HepG2 (cell line): Measurements from ENCODE around the gene RORC. TPM values are rescaled to one million over a fixed set of nuclear protein-coding genes. Genes with fewer than 3 reads are reported as not detected.

Experiments used
- ATAC-seq: fragments of 200-7000 bp; cut with Tn5 transposase; 3 replicates; pipeline ENCODE4 v1.9.1; 2020; ENCODE audit warnings: mild to moderate bottlenecking, moderate library complexity
- BruUV-seq: library from RNA; stranded (reverse); fragments of 400-500 nt; replicated peaks from 2 replicates; lab custom pipeline; 2021; lab: Mats Ljungman, UMichigan
- CTCF ChIA-PET: fragments of 300-600 bp; formaldehyde crosslinking; extraction: SDS; loops from one replicate; lab custom pipeline; 2021; ENCODE audit warnings: low total read pairs, inconsistent platforms, low intra/inter-chr PET ratio; lab: Yijun Ruan, JAX
- POLR2A ChIA-PET: fragments of 350-600 bp; sonication (Branson Sonifier 250); formaldehyde crosslinking; loops from one replicate; lab custom pipeline; 2020; ENCODE audit warnings: antibody characterized with exemption, inconsistent platforms; lab: Yijun Ruan, JAX
- DNase-seq: peaks from one replicate; pipeline ENCODE4 v3.0.0-alpha.2; 2015; ENCODE audit warnings: low spot score
- FAIRE-seq: peaks from 3 replicates; lab custom pipeline; 2011; peaks lifted over from hg19 to GRCh38; lab: Jason Lieb, UNC
- H2AFZ ChIP-seq: one replicate; pipeline ENCODE4 v1.6.1; 2011; ENCODE audit warnings: low read length, inconsistent platforms
- H3K27ac ChIP-seq: fragments of 300-600 bp; 3 replicates; pipeline ENCODE4 v1.8.0; 2011; ENCODE audit warnings: mixed run types, mild to moderate bottlenecking, mixed read lengths, low read length, inconsistent platforms; ENCODE audit not compliant: insufficient read depth; ENCODE audit errors: extremely low read length
- H3K27me3 ChIP-seq, 2 experiments: fragments of 200-600 bp in 1 of 2; 2 replicates in 1 of 2; 3 replicates in 1 of 2; pipeline versions ENCODE4 v1.6.0 to v1.8.0; 2011; ENCODE audit warnings: low read length in 2 of 2, mild to moderate bottlenecking in 2 of 2, moderate library complexity in 2 of 2, inconsistent platforms in 1 of 2; ENCODE audit not compliant: insufficient read depth in 2 of 2, control insufficient read depth in 1 of 2
- H3K36me3 ChIP-seq, 2 experiments: fragments of 200-600 bp in 1 of 2; replicated peaks in 1 of 2; 2 replicates in 1 of 2; 3 replicates in 1 of 2; pipeline versions ENCODE4 v1.5.1 to v1.8.0; 2011; ENCODE audit warnings: low read length in 2 of 2, inconsistent platforms in 1 of 2; ENCODE audit not compliant: insufficient read depth in 2 of 2, control insufficient read depth in 1 of 2
- H3K4me1 ChIP-seq: 2 replicates; pipeline ENCODE4 v1.5.1; 2012; ENCODE audit warnings: low read length, inconsistent platforms; ENCODE audit not compliant: insufficient read depth
- H3K4me2 ChIP-seq: 2 replicates; pipeline ENCODE4 v1.6.0; 2011; ENCODE audit warnings: low read depth, low read length, inconsistent platforms
- H3K4me3 ChIP-seq, 3 experiments: fragments of 200-600 bp in 1 of 3; sonication (generic), shearing (Covaris generic) in 1 of 3; replicated peaks in 1 of 3; 2 replicates each; pipeline ENCODE4 v1.5.1; 2011 to 2016; ENCODE audit warnings: low read length in 3 of 3, inconsistent platforms in 2 of 3, low read depth in 2 of 3, mild to moderate bottlenecking in 2 of 3, control low read depth in 1 of 3, mixed read lengths in 1 of 3; ENCODE audit not compliant: insufficient read depth in 1 of 3
- H3K79me2 ChIP-seq: one replicate; pipeline ENCODE4 v1.6.1; 2011; ENCODE audit warnings: low read length, inconsistent platforms; ENCODE audit not compliant: insufficient read depth
- H3K9ac ChIP-seq: 2 replicates; pipeline ENCODE4 v1.6.0; 2011; ENCODE audit warnings: mild to moderate bottlenecking, low read depth, low read length, inconsistent platforms; ENCODE audit not compliant: insufficient read depth
- H3K9me3 ChIP-seq: 2 replicates; pipeline ENCODE4 v1.5.1; 2012; ENCODE audit warnings: mild to moderate bottlenecking, low read length
- H4K20me1 ChIP-seq: 2 replicates; pipeline ENCODE4 v1.6.0; 2011; ENCODE audit warnings: inconsistent platforms, mild to moderate bottlenecking, low read length, moderate library complexity; ENCODE audit not compliant: insufficient read depth
- ARNT2 ChIP-seq: sonication (generic); formaldehyde crosslinking; IDR thresholded peaks from 2 replicates; pipeline ENCODE4 v1.8.0; 2022; ENCODE audit warnings: mild to moderate bottlenecking, low read depth, missing genetic modification reagents, moderate library complexity
- ISX ChIP-seq: sonication (generic); formaldehyde crosslinking; conservative IDR thresholded peaks from 2 replicates; pipeline ENCODE4 v1.5.0; 2020; ENCODE audit warnings: missing genetic modification reagents
- KAT8 ChIP-seq: IDR thresholded peaks from 2 replicates; pipeline ENCODE4 v1.6.1; 2016; ENCODE audit warnings: missing genetic modification reagents, missing compliant biosample characterization
- MEF2D ChIP-seq: sonication (generic); formaldehyde crosslinking; IDR thresholded peaks from 2 replicates; pipeline ENCODE4 v1.5.1; 2020; ENCODE audit warnings: mild to moderate bottlenecking, missing genetic modification reagents
- SRY ChIP-seq: sonication (generic); formaldehyde crosslinking; IDR thresholded peaks from 2 replicates; pipeline ENCODE4 v1.8.0; 2022; ENCODE audit warnings: mild to moderate bottlenecking, missing genetic modification reagents
- ZBTB21 ChIP-seq: sonication (generic); formaldehyde crosslinking; IDR thresholded peaks from 2 replicates; pipeline ENCODE4 v1.4.0; 2020; ENCODE audit warnings: missing genetic modification reagents
- ZBTB42 ChIP-seq: sonication (generic); formaldehyde crosslinking; IDR thresholded peaks from 2 replicates; pipeline ENCODE4 v1.5.0; 2020; ENCODE audit warnings: mild to moderate bottlenecking, missing genetic modification reagents
- ZMYM3 ChIP-seq: sonication (generic); formaldehyde crosslinking; IDR thresholded peaks from 2 replicates; pipeline ENCODE4 v1.5.1; 2020; ENCODE audit warnings: mild to moderate bottlenecking, missing genetic modification reagents
- WGBS: methylation state at CpG from one replicate; pipeline ENCODE4 v1.1.6; 2017; ENCODE audit warnings: low lambda C conversion rate; 5-methylcytosine and 5-hydroxymethylcytosine counted together
- in situ Hi-C: cut with HindIII; loops from 2 replicates; pipeline ENCODE4 v1.10.0; 2017; ENCODE audit warnings: low pct_unique_long_range_greater_than_20kb; ENCODE audit not compliant: extremely low pct_ligation_motif_present
- intact Hi-C: fragments of 100-400 bp; cut with micrococcal nuclease; formaldehyde crosslinking; loops from one replicate; pipeline ENCODE4 v1.10.0; 2022; ENCODE audit not compliant: unreplicated experiment
- polyA plus RNA-seq, 8 experiments: library from polyadenylated mRNA; depleted of rRNA in 3 of 8; stranded (reverse) in 7 of 8; unstranded in 1 of 8; fragments of >200 nt; fragmentation: Illumina TruSeq in 4 of 8; extraction: Trizol in 4 of 8; gene quantifications; 2 replicates each; pipeline versions ENCODE4 v1.2.1 to v1.2.3, GENCODE V29; 2011 to 2016; ENCODE audit warnings: low read depth in 4 of 8, missing spikeins in 1 of 8, mixed read lengths in 1 of 8; ENCODE audit not compliant: insufficient read depth in 1 of 8
- total RNA-seq, 5 experiments: library from RNA; depleted of rRNA; stranded (reverse); fragments of >200 nt; fragmentation: Illumina TruSeq; extraction: Trizol; gene quantifications; 2 replicates each; pipeline ENCODE4 v1.2.3, GENCODE V29; 2016; ENCODE audit warnings: low read depth in 1 of 5
- TF ChIP-seq, protein P1 (sequence below): sonication (generic); formaldehyde crosslinking; IDR thresholded peaks from 2 replicates; pipeline ENCODE4 v1.5.0; 2020; ENCODE audit warnings: missing genetic modification reagents, mild to moderate bottlenecking, borderline replicate concordance
- TF ChIP-seq, protein P2 (sequence below): sonication (generic); formaldehyde crosslinking; IDR thresholded peaks from 2 replicates; pipeline ENCODE4 v1.4.0; 2020; ENCODE audit warnings: low read depth, mild to moderate bottlenecking, missing genetic modification reagents

RORC gene
- total and polyA plus RNA-seq, 2 of the 13 experiments (the other 11 are each of a cell fraction or from before 2014, with no cell fraction given), result 2.5 to 6.5 TPM

DNA sequence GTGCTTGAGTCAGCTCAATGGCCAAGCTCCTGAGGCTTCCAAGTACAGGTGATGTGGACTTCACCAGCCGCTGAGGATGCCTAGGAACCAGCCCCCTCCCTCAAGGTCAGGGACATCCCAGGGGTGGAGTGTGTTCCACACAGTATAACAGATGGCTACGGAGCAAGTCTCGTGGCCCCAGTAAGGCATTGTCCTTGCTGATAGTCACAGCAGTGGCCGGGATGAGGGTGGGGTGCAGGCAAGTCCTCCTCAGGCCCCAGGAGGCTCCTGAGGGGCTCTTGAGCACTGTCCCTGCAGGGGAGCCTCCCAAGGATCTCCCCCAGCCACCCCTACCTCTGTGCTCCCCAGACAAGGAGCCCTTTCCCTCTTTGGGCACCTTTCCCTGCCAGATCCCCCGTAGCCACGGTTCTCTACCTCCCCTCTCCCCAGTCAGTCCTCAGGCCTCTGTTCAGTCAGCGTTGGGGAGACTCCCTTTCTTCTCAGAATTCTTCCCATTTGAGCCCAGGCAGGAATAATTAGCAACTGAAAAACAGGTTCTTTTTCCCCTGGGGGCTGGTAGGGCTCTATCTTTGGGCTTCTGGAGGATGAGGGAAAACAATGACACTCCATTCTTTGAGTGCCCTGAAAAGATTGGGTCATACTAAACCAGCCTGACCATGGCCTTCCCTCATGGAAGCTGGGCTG is 29.0 kb upstream of the RORC start:
- TF ChIP-seq ISX (CRISPR knock-in tag), result no peak
- no peak for TF ChIP-seq ZBTB42
- TF ChIP-seq KAT8 (CRISPR knock-in tag), result no peak
- no peak for TF ChIP-seq ZMYM3 (CRISPR knock-in tag)
- no peak for TF ChIP-seq SRY (CRISPR knock-in tag)
- TF ChIP-seq, protein P1, sequence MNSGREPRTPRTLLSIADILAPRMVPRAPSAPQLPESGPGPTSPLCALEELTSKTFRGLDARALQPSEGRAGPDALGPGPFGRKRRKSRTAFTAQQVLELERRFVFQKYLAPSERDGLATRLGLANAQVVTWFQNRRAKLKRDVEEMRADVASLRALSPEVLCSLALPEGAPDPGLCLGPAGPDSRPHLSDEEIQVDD (CRISPR knock-in tag), result no peak
- TF ChIP-seq ARNT2 (CRISPR knock-in tag), result no peak
- TF ChIP-seq ZBTB21 (CRISPR knock-in tag), result no peak
- TF ChIP-seq MEF2D (CRISPR knock-in tag), result no peak
- TF ChIP-seq, protein P2, sequence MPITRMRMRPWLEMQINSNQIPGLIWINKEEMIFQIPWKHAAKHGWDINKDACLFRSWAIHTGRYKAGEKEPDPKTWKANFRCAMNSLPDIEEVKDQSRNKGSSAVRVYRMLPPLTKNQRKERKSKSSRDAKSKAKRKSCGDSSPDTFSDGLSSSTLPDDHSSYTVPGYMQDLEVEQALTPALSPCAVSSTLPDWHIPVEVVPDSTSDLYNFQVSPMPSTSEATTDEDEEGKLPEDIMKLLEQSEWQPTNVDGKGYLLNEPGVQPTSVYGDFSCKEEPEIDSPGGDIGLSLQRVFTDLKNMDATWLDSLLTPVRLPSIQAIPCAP, result no peak
- TF ChIP-seq, all 625 proteins: peak for 0
- Histone ChIP-seq H3K79me2 (no peaks in the 10 kb centered on the region), H2AFZ (no peak overlapping the region), H3K27ac (no peak overlapping the region), H3K4me2 (no peak overlapping the region), H3K4me3 (no peak overlapping the region), H3K27me3 (peaks cover 0 to 1% of the 10 kb centered on the region in 2 experiments; a peak in 2 of 5 replicates), H3K36me3 (no peaks in the 10 kb centered on the region), H4K20me1 (no peaks in the 10 kb centered on the region), H3K4me1 (no peaks in the 10 kb centered on the region), H3K9me3 (no peaks in the 10 kb centered on the region), H3K9ac (no peak overlapping the region)
- intact Hi-C loops (no loop called here), in situ Hi-C loops (no loop called here)
- 4% methylated on average over 3 of the region's 7 CpGs for WGBS
- POLR2A ChIA-PET, result no interaction called here
- ATAC-seq (no peak), FAIRE-seq (no peak), DNase-seq (no peak)
- BruUV-seq, result no TSS peak
- CTCF ChIA-PET, result no interaction called here
